Measurements from ENCODE around the gene LOC101059915.
"Not testable (repeated sequence)": the region's sequence is repeated elsewhere in the genome, so short reads cannot be mapped to it uniquely, and the experiment has no call there.

Gene LOC101059915

DNA sequence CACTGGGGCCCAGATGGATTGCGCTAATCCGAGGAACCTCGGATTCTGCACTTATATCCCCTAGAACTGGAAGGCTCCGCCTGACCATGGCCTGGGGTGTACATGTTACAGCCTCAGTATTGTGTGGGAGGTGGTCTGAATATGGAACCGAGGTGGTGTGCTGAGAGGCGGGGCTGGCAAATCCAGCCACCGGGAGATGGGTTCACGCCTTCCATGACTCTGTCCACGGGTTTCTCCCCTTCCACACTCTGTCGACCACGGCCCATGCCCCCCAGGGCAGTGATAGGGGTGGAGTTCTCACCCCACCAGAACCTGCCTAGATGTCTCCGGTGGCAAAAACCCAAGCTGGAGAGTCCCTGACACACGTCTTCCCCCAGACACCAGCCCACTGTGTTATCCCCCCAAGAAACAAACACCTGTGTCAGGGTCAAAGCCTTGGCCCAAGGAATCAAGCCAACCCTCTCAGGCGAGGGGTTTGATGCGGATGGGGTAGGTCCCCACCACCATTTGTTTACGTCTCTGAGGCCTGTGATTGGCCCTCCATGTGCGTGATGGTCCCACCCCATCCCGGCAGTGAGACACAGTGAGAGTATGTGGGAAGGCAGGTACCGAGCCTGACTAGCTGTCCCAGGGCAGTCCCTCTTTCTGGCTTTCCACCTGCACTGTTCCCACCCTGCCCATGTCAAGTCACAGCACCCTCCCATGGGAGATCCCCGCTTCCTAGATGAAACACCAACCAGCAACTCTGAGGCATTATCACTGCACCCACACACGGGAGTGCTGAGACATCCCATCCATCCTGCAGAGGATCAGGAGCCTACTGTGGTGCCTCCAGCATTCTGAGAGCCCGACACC is 6.6 kb upstream of the LOC101059915 start:
- H3K27ac ChIP-seq: no peak overlapping the region
- TF ChIP-seq, protein P1, sequence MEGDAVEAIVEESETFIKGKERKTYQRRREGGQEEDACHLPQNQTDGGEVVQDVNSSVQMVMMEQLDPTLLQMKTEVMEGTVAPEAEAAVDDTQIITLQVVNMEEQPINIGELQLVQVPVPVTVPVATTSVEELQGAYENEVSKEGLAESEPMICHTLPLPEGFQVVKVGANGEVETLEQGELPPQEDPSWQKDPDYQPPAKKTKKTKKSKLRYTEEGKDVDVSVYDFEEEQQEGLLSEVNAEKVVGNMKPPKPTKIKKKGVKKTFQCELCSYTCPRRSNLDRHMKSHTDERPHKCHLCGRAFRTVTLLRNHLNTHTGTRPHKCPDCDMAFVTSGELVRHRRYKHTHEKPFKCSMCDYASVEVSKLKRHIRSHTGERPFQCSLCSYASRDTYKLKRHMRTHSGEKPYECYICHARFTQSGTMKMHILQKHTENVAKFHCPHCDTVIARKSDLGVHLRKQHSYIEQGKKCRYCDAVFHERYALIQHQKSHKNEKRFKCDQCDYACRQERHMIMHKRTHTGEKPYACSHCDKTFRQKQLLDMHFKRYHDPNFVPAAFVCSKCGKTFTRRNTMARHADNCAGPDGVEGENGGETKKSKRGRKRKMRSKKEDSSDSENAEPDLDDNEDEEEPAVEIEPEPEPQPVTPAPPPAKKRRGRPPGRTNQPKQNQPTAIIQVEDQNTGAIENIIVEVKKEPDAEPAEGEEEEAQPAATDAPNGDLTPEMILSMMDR (IDR thresholded peaks at IDR 0.05): no peak
- TF ChIP-seq ZFX (IDR thresholded peaks at IDR 0.05; ENCODE audit: borderline replicate concordance): no peak

DNA sequence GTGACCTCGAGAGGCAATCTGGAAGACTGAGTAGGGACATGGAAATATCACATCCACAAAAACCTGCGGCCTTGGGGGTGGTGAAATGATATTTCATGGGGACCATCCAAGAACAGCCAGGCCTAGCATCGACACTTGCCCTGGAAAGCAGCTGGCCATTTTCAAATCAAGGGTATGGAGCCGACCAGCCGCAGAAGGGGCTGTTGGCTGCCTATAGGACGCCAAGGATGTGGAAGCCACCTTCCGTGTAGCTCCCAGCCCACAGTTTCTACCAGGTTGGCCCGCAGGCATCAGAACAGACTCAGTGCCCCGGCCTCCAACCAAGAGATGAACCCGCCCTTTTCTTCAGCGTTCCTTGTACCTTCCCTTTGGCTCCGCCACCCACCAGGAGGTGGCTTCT is 5.4 kb upstream of the LOC101059915 start:
- no peak overlapping the region for H3K27ac ChIP-seq
- TF ChIP-seq, protein P1 (IDR thresholded peaks at IDR 0.05): no peak
- TF ChIP-seq ZFX (IDR thresholded peaks at IDR 0.05; ENCODE audit: borderline replicate concordance): no peak

DNA sequence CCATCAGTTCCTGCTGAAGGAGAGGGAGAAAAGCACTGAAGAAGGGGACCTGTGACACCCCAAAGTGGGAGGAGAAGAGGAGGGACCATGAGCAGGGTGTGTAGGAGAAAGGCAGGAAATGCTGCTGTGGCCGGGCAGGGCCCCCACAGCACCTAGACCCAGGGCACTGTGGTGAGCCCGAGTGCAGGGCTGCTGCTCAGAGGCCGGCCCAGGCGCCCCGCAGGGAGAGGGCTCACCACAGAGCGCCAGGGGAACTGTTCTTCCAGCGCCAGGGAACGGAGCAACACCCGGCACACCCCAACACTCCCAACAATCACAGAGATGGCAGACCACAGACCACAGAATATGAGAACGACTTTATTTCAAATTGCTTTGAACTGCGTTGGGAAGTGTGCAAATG is 4.7 kb upstream of the LOC101059915 start:
- not testable (repeated sequence) for H3K27ac ChIP-seq

DNA sequence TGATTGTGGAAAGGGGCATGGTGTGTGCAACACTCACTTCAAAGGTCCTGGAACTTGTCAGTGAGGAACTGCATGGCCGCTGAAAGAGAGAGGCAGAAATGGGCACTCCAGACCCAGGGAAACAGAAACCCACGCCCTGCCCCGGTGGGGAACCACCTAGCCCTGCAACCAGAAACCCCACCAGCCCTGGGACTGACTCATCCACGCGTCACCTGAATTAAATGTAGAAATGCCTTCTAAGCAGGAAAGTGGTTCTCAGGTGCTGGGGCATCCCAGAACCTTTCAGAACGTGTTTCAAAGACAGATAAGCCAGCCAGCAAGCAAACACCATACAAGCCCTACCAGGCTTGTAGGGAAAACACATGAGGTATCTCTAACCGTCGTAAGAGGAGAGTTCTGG is 4.1 kb upstream of the LOC101059915 start:
- H3K27ac ChIP-seq: not testable (repeated sequence)

DNA sequence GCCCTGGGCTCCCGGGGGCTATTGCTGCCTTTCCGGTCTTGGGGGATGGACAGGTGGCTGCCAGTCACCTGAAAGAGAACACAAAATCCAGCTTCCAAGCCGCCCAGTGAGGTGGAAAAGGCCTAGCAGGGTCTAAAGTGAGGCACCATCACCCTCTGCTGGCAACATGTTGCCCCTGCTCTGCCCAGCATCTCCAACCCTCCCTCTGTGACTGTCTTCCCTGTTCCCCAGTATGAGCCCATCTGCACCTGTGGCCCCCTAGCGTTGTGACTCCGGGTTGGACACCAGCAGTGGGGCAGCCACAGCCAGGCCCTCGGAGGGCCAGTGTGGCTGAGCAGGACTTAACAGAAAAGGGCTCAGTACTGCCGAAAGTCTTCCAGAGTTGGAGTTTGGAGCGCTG is 3.1 kb upstream of the LOC101059915 start:
- TF ChIP-seq, protein P1 (IDR thresholded peaks at IDR 0.05): peak; percentile 14; the same call in 1 of the 2 replicates
- H3K27ac ChIP-seq: not testable (repeated sequence)

DNA sequence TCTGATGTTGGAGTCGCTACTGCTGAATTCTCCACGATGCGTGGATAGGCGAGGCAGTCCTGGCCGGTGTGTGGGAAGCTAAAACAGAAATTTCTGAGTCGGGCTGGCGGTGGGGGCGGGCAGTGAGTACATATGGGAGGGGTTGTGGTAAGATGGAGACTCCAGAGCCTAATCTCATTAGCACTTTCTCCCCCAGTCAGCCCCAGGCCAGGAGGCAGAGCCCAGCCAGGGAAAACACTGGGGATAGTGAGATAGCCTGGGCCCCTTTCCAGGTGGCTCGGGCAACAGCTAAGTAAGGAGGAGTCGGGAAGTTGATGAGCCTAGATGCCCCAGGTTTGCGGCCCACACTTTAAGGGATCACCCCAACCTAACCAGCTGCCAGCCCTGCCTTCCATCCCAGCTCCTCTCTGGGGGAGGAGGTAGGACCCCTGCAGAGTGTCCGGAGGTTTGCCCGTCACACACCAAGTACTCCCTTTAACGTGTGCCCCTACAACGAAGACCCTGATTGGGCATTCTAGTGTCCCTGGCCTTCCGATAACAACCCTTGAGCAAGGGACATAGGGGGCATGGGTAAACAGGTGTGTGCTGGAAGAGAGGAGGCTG is 2.4 kb upstream of the LOC101059915 start:
- TF ChIP-seq, protein P1 (IDR thresholded peaks at IDR 0.05): no peak
- TF ChIP-seq ZFX (IDR thresholded peaks at IDR 0.05; ENCODE audit: borderline replicate concordance): no peak
- no peak overlapping the region for H3K27ac ChIP-seq

DNA sequence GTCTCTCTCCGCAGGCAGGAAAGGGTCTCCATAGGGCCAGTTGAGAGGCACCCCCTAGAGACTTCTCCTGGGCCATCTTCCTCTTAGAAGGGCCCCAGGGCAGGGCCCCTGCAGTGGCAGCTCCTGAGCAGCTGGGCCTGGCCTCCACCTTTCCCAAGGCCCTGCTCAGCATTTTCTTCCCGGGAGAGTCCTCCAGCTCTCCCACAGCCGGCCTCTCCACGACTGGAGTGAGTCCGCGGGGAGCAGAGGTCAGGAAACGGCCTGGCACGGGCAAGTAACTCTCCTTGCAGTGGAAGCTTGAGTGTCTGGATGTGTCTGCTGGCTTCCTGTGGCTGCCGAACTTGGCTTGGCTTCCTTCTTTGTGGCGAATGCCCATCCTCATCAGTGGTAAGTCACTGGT is 1.6 kb upstream of the LOC101059915 start:
- no peak overlapping the region for H3K27ac ChIP-seq
- TF ChIP-seq, protein P1 (IDR thresholded peaks at IDR 0.05): no peak
- no peak for TF ChIP-seq ZFX (IDR thresholded peaks at IDR 0.05; ENCODE audit: borderline replicate concordance)

DNA sequence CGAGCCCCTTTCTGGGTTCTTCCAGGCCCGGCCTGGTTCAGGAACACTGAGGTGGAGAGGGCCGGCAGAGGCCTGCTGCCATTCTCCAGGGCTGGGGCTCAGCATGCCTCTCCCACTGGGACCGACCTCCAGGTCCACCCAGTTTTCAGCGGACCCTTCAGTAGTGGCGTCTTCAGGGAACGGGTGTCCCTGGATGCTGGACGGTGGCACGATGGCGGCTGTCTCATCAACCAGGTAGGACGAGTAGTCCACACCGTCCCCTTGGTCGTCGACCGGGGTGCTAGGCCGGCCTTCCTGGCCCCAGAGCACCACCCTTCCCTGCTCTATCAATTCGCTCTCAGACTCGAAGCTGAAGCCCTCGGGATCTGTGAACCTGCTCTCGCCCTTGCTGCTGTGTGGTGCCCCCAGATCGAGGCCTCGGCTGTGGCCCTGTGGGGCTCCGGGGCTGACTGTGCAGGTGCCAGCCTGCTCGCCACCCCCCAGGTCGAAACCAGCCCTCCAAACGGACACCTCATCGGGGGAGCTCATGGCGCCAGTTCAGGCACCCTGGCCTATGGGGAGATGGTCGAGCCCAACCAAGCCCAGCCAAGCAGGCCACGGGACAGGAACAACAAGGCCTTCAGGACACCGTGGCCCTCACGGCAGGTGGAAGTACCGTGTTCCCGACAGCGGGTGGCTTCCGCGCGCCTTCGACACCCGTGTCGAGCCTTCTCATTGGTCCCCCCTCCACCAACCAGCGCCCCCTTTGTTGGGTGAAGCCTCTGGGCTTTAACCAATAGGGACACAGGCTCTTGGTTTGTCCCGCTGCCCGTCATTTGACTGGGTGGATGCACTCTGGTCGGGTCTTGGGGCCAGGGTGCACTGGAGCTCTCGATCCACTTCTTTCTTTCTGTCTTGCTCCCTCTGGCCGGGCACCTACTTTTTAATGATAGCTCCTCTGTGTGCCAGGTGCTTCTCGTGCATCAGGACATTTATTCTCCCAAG is 814 bp upstream of the LOC101059915 start:
- TF ChIP-seq, protein P1 (IDR thresholded peaks at IDR 0.05): no peak
- TF ChIP-seq ZFX (IDR thresholded peaks at IDR 0.05; ENCODE audit: borderline replicate concordance): no peak
- no peak overlapping the region for H3K27ac ChIP-seq
